ENCODE results near the gene SIGLEC10.

SIGLEC10 gene

GRCh38 chr19:51364200-51365106 lies 53.0 kb downstream of the SIGLEC10 start:
- DNase-seq: no peak

GRCh38 chr19:51361239-51361638 lies 56.2 kb downstream of the SIGLEC10 start:
- no peak for DNase-seq
